ENCODE results near the gene SLIT3. TPM values are rescaled to one million over a fixed set of nuclear protein-coding genes. Genes with fewer than 3 reads are reported as not detected.

SLIT3 gene
- total RNA-seq, 1 donor from 2014 or later, result 56.6 TPM

GRCh38 chr5:169178754-169179153, 122.2 kb downstream of the SLIT3 start:
- Mint-ChIP-seq H3K4me1 (ENCODE audit: unreplicated experiment) (peaks cover 6% of the 10 kb centered on the region), H3K27me3 (no peaks in the 10 kb centered on the region), H3K9me3 (no peaks in the 10 kb centered on the region), H3K27ac (no peak overlapping the region), H3K4me3 (no peak overlapping the region), H3K36me3 (no peaks in the 10 kb centered on the region)
- no peak for TF ChIP-seq CTCF (conservative IDR thresholded peaks at IDR 0.05)
- no peak for DNase-seq (ENCODE audit: extremely low spot score, unreplicated experiment)

GRCh38 chr5:169178274-169178673, 122.7 kb downstream of the SLIT3 start:
- TF ChIP-seq CTCF (conservative IDR thresholded peaks at IDR 0.05), result no peak
- Mint-ChIP-seq H3K27ac (no peak overlapping the region), H3K4me1 (ENCODE audit: unreplicated experiment) (peaks cover 6% of the 10 kb centered on the region), H3K9me3 (no peaks in the 10 kb centered on the region), H3K27me3 (no peaks in the 10 kb centered on the region), H3K4me3 (no peak overlapping the region), H3K36me3 (no peaks in the 10 kb centered on the region)
- no peak for DNase-seq (ENCODE audit: extremely low spot score, unreplicated experiment)

GRCh38 chr5:169176709-169177694, 123.9 kb downstream of the SLIT3 start:
- H3K9me3 Mint-ChIP-seq, result no peaks in the 10 kb centered on the region
- peaks cover 6% of the 10 kb centered on the region for H3K4me1 Mint-ChIP-seq (ENCODE audit: unreplicated experiment)
- H3K4me3 Mint-ChIP-seq, result no peak overlapping the region

GRCh38 chr5:169175733-169176132, 125.2 kb downstream of the SLIT3 start:
- TF ChIP-seq CTCF (conservative IDR thresholded peaks at IDR 0.05), result no peak
- no peaks in the 10 kb centered on the region for H3K27me3 Mint-ChIP-seq
- H3K4me1 Mint-ChIP-seq (ENCODE audit: unreplicated experiment), result peaks cover 6% of the 10 kb centered on the region
- no peak overlapping the region for H3K4me3 Mint-ChIP-seq
- no peaks in the 10 kb centered on the region for H3K36me3 Mint-ChIP-seq
- H3K27ac Mint-ChIP-seq, result no peak overlapping the region
- no peaks in the 10 kb centered on the region for H3K9me3 Mint-ChIP-seq
- no peak for DNase-seq (ENCODE audit: extremely low spot score, unreplicated experiment)

More at GRCh38 chr5:169176709-169177694, 123.9 kb downstream of the SLIT3 start:
- no peak for DNase-seq (ENCODE audit: extremely low spot score, unreplicated experiment)
- Mint-ChIP-seq H3K36me3 (no peaks in the 10 kb centered on the region), H3K27ac (no peak overlapping the region), H3K27me3 (no peaks in the 10 kb centered on the region)
- no peak for TF ChIP-seq CTCF (conservative IDR thresholded peaks at IDR 0.05)

GRCh38 chr5:169174923-169175322, 126.0 kb downstream of the SLIT3 start:
- Mint-ChIP-seq H3K4me1 (ENCODE audit: unreplicated experiment) (peaks cover 6% of the 10 kb centered on the region), H3K27ac (no peak overlapping the region), H3K27me3 (peaks cover 3% of the 10 kb centered on the region), H3K36me3 (peaks cover 3% of the 10 kb centered on the region), H3K4me3 (no peak overlapping the region), H3K9me3 (no peaks in the 10 kb centered on the region)
- no peak for TF ChIP-seq CTCF (conservative IDR thresholded peaks at IDR 0.05)
- DNase-seq (ENCODE audit: extremely low spot score, unreplicated experiment), result no peak
